Measurements from ENCODE around the gene CCRL2.
A peak's percentile ranks its signal among the peaks of the same experiment; 100 is the strongest.
"Not testable (repeated sequence)": the region's sequence is repeated elsewhere in the genome, so short reads cannot be mapped to it uniquely, and the experiment has no call there.

CCRL2 gene

DNA sequence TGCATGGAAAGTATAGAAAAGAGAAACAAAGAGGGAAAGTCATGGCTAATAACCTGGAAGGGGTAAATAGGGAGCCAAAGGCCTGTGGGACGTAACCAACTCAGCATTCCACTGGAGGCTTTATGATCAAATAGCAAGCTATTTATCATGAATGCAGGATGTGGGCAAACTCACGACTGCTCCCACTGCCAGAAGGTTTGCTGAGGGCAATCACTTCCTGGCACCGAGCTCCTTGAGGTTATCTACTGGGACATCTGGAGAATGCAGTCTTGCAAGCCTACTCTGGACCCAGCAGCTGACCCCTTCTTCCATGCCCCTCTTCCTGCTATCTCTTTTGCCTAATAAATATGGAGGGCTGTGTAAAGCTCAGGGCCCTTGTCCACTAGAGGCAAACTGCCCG lies 19.4 kb downstream of the CCRL2 start:
- intact Hi-C loops (cut with DNase I); DNase-seq: not testable (repeated sequence)

GRCh38 chr3:46427404-46427803 lies 20.3 kb downstream of the CCRL2 start:
- intact Hi-C loops (cut with DNase I); DNase-seq: not testable (repeated sequence)

- DNase-seq, result no peak
- intact Hi-C loops (cut with DNase I), result no loop called here
Measured at GRCh38 chr3:46427916-46428833, 21.1 kb downstream of the CCRL2 start.

DNA sequence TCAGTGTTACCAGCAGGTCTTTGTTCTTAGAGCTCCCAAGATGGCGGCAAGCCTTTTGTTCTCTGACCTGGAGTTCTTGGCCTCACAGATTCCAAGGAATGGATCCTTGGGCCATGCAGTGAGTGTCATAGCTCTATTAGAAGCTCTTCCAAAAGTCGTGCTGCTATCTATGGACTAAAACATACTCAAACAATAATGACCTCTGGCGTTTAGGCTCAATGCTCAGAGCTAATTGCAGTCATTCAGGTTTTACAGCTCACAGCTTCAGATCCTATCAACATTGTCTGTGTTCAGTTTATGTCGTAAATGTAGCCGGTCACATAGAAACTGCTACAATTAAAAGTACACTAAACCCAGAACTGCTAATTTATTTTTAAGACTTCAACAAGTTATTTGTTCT lies 22.2 kb downstream of the CCRL2 start:
- intact Hi-C loops (cut with DNase I), result no loop called here
- DNase-seq, result no peak

- DNase-seq, result no peak
- intact Hi-C loops (cut with DNase I), result no loop called here
Measured at GRCh38 chr3:46429671-46430070, 22.6 kb downstream of the CCRL2 start.

DNA sequence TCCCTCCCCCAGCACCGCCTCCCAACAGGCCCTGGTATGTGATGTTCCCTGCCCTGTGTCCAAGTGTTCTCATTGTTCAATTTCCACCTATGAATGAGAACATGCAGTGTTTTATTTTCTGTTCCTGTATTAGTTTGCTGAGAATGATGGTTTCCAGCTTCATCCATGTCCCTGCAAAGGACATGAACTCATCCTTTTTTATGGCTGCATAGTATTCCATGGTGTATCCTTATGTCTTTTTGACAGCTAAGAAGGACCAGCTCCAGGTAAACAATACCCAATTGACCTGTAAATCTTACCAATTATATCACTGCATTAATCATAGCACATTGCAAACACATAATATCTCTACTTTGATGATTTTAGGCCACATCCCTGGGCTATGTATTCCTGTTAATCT lies 23.8 kb downstream of the CCRL2 start:
- intact Hi-C loops (cut with DNase I), result not testable (repeated sequence)

DNA sequence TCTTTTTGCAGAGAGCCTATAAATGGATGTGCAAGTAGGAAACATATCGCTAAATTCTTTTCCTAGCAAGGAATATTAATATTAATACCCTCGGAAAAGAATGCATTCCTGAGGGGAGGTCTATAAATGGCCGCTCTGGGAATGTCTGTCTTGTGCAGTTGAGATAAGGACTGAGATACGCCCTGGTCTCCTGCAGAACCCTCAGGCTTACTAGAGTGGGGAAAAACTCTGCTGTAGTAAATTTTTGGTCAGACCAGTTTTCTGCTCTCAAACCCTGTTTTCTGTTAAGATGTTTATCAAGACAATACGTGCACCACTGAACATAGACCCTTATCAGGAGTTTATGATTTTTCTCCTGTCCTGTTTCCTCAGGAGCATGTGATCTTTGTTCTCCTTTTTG lies 24.8 kb downstream of the CCRL2 start:
- intact Hi-C loops (cut with DNase I); DNase-seq: not testable (repeated sequence)

More for the DNA sequence above, 23.8 kb downstream of the CCRL2 start:
- not testable (repeated sequence) for DNase-seq

- intact Hi-C loops (cut with DNase I); DNase-seq: not testable (repeated sequence)
Measured at GRCh38 chr3:46433118-46433517, 26.1 kb downstream of the CCRL2 start.

DNA sequence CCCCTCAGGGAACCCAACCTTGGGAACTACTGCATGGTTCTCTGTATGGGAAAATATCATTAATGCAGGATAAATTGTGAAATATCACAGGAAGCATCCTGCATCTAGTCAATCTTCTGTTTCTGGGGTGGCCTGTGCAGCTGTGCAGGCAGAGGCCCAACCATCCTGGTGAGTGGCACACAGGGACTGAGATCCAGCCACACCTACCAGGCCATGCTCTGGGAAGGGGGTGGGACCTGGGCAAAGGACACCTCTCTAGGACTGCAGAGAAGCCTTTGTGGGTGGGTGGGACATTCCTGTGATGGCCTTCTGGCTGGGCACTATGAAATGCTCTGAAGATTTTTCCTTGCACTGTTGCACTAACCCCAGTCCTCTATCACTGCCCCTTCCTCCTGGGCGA lies 26.8 kb downstream of the CCRL2 start:
- intact Hi-C loops (cut with DNase I), result no loop called here
- DNase-seq, result no peak

DNA sequence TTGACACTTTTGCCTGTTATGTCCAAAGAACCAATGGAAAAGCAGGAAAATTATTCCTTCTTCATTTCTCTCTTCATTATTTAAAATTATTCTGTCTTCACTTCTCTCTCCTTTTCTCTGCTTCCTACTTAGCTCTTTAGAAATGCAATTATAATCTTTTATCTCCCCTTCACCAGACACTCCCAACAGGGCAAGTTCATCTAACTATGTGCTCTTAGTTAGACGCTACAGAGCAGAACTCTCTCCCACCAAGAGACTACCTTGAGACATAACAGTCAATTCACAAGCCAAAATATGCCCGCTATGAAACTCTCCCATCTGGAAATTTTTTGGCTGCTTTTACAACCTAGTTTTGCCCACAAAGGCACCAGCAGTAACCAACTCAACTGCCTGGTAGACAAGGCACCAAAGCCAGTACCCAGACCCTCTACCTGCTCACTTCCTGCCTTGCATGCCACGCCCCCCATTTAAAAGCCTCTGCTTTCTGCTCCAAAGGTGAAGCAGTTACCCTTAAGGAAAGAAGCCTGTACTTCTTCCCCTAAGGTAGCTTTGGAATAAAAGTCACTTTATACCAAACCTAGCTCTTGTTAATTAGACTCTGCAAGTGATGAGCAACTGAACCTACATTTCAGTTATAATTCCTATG lies 28.1 kb downstream of the CCRL2 start:
- intact Hi-C loops (cut with DNase I), result no loop called here
- DNase-seq, result no peak

DNA sequence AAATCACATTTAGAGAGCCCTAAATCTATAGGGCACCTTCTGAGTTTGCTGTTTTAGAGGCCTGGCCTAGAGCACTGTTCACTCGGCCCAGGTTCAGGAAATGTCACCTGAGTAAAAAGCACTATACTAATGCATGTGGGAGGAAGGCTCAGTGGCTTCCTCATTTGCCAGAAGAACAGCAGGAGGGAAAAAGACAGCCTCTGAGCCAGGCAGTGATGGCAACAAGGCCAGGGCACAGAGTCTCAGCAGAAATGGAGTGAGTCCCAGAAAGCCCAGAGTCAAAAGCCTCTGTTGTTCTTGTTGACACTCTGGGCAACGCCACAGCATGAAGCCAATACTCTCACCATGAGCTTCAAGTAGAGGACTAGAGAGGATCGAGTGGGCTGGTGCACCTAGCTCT lies 31.8 kb downstream of the CCRL2 start:
- intact Hi-C loops (cut with DNase I), result no loop called here
- DNase-seq, result peak in 2 of 10 donors; percentile 27 to 78

GRCh38 chr3:46440531-46441294 lies 33.7 kb downstream of the CCRL2 start:
- intact Hi-C loops (cut with DNase I), result loop anchor here (10.0 kb wide), 1 partner anchor 356 kb away; no protein-coding TSS in a partner anchor
- DNase-seq, result no peak

DNA sequence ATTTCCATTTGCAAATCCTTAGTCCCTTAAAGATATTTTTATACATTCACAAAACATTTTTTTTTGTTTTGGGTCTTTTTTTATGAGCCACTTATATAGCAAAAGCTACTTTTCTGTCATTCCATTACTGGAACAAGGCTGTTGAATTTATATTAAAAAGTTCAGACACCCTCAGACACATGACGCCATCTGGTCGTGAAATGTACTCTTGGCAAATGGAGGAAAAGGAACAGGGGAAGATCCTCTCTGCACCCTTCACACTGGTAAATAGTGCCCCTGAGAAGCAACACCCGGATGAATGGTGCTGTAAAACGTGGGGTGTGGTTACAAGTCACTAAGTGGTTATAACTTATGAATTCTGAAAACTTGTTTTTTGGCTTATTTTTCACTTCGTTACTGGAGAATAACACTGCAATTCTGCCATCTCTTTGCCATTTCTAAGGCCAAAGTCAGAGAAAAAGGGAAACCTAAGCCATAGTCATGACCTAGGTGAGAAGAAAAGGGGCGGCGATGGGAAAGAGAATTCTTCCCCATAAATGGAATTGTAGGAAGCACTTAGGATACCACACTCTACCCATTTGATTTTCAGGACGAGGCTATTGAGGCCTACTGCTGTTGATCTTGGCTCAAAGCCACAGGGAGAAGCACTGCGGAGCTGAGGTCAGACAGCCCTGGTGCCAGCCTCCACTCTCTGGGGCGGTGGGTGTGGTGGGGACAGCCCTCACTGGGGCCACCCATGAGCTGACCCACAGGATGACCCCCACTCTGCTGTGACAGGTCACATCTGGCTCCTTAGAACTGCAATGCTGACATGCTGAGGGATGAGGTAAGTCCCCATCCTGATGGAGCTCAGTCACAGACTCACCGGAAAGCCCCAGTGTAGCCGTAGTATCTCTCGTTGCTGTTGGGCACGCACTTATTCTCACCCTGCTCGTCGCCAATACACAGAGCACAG lies 35.8 kb downstream of the CCRL2 start:
- no peak for DNase-seq
- intact Hi-C loops (cut with DNase I), result loop anchor here (10.0 kb wide), 1 partner anchor 358 kb away; no protein-coding TSS in a partner anchor

- no peak for DNase-seq
- intact Hi-C loops (cut with DNase I), result loop anchor here (10.0 kb wide), 1 partner anchor 363 kb away; no protein-coding TSS in a partner anchor
Measured at GRCh38 chr3:46447228-46447985, 40.3 kb downstream of the CCRL2 start.

- intact Hi-C loops (cut with DNase I), result loop anchor here (10.0 kb wide), 1 partner anchor 364 kb away; no protein-coding TSS in a partner anchor
- DNase-seq, result no peak
Measured at GRCh38 chr3:46448721-46449120, 41.7 kb downstream of the CCRL2 start.

DNA sequence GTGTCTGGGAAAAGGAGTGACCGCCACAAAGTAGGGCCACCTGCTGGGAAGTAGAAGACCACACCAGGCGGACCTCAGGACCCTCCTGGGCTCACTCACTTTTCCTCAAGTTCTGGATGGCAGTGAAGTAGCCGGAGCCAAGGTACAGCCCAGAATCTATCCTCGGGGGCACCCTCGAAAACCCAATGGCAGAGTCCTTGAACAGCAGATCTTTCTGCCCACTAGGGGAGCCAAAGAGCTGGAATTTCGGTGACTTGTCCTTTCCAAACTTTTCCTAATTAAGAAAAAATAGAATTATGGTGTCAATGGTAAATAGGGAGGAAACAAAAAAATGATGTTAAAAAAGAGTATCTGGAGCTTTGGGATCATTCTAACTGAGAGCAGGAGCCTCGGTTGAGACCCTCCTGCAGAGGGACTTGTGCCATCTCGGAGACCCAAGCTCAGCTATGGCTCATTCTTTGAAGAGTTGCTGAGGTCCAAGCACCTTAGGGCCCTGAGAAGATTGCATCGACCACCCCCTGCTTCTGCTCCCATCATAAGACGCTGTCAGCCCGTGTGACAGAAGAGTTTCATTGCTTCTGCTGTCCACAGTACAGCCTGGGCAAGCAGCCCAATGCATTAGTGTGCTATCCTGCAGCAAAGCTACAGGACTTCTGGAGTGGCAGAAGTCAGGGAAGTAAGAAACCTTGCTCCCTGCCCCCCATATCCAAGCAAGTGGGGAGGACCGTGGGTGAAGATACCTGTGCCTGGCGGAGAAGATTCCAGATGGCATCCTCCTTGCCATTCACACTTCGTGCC lies 42.9 kb downstream of the CCRL2 start:
- no peak for DNase-seq
- intact Hi-C loops (cut with DNase I), result loop anchor here (10.0 kb wide), 1 partner anchor 365 kb away; no protein-coding TSS in a partner anchor

- intact Hi-C loops (cut with DNase I), result no loop called here
- DNase-seq, result no peak
Measured at GRCh38 chr3:46453526-46454208, 46.6 kb downstream of the CCRL2 start.
